Activated T-cell treated with anti-CD3 and anti-CD28 coated beads for 4 hours (primary cell): Measurements from ENCODE around the gene NTM.

Experiments used
- DNase-seq: peaks from one replicate; pipeline ENCODE4 v3.0.0-alpha.2; 2020

NTM gene

GRCh38 chr11:132096132-132096825 lies 725.9 kb downstream of the NTM start:
- no peak for DNase-seq

GRCh38 chr11:132099692-132100091 lies 729.3 kb downstream of the NTM start:
- DNase-seq: no peak

- no peak for DNase-seq
Observed at GRCh38 chr11:132100583-132100982, 730.2 kb downstream of the NTM start.

GRCh38 chr11:132101881-132102280 lies 731.5 kb downstream of the NTM start:
- DNase-seq: no peak

GRCh38 chr11:132103021-132103420 lies 732.6 kb downstream of the NTM start:
- no peak for DNase-seq

GRCh38 chr11:132106096-132106982 lies 735.9 kb downstream of the NTM start:
- no peak for DNase-seq

- DNase-seq: no peak
Observed at GRCh38 chr11:132111316-132111715, 740.9 kb downstream of the NTM start.

- DNase-seq: no peak
Observed at GRCh38 chr11:132111838-132112237, 741.4 kb downstream of the NTM start.

- DNase-seq: no peak
Observed at GRCh38 chr11:132112846-132113245, 742.4 kb downstream of the NTM start.

- DNase-seq: no peak
Observed at GRCh38 chr11:132114185-132114584, 743.8 kb downstream of the NTM start.

GRCh38 chr11:132114743-132115142 lies 744.3 kb downstream of the NTM start:
- no peak for DNase-seq

- no peak for DNase-seq
Observed at GRCh38 chr11:132115454-132115853, 745.0 kb downstream of the NTM start.

- DNase-seq: no peak
Observed at GRCh38 chr11:132116516-132116915, 746.1 kb downstream of the NTM start.

- no peak for DNase-seq
Observed at GRCh38 chr11:132118661-132119060, 748.2 kb downstream of the NTM start.

GRCh38 chr11:132119573-132119972 lies 749.2 kb downstream of the NTM start:
- DNase-seq: no peak

GRCh38 chr11:132122735-132123134 lies 752.3 kb downstream of the NTM start:
- no peak for DNase-seq

GRCh38 chr11:132123449-132123848 lies 753.0 kb downstream of the NTM start:
- DNase-seq: no peak

- no peak for DNase-seq
Observed at GRCh38 chr11:132123854-132124835, 753.7 kb downstream of the NTM start.

GRCh38 chr11:132125988-132126871 lies 755.8 kb downstream of the NTM start:
- DNase-seq: no peak

GRCh38 chr11:132126973-132127899 lies 756.8 kb downstream of the NTM start:
- DNase-seq: no peak

- DNase-seq: no peak
Observed at GRCh38 chr11:132127900-132128288, 757.5 kb downstream of the NTM start.
